Stimulated activated CD8-positive, alpha-beta memory T cell treated with anti-CD3 and anti-CD28 coated beads, Interleukin-7, amount 100 ng/mL, for 48 hours (primary cell): ENCODE data around the gene MAP2K5.

ENCODE experiments used
- DNase-seq, 2 donors: peaks; one replicate each; pipeline ENCODE4 v3.0.0-alpha.2; 2020; ENCODE audit warnings: low read depth in 1 of 2; ENCODE audit errors: extremely low read depth in 1 of 2

MAP2K5 gene

DNA sequence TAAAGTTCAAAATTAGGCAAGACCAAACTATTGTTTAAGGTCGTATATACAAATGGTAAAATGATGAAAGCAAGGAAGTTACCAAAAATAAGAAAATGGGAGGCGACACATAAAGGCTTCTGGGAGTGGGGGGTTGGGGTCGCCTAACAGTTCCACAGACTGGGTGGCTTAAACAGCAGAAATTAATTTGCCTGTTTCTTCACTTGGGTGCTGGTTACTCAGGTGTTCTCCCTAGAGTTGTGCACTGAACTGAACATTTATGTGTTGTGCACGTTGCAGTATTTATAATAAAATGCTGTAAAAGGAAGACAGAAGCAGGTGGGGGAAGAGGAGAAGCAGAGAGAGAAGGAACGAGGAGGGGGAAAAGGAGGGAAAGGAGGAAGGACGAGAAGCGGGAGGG, 307.8 kb downstream of the MAP2K5 start:
- DNase-seq: no peak

- DNase-seq: no peak
These were observed 308.6 kb downstream of the MAP2K5 start for GRCh38 chr15:67850994-67851571.

DNA sequence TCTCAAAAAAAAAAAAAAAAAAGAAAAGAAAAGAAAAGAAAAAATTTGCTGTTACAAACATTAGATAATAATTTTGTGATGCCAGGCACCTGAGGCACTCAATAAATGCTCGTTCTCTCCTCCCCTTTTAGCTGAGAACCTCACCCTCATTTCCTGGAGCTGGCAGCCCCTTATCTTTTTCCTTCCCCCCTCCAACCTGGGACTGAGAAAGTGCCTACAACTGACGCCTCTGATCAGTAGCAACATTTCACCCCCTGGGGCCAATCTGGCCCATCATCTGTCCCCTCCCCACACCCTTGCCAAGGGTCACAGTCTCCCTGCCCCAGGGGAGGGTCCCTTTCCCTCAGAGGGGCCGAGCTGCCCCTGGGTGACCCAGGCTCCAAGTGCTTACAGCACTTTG, 309.9 kb downstream of the MAP2K5 start:
- no peak for DNase-seq

DNA sequence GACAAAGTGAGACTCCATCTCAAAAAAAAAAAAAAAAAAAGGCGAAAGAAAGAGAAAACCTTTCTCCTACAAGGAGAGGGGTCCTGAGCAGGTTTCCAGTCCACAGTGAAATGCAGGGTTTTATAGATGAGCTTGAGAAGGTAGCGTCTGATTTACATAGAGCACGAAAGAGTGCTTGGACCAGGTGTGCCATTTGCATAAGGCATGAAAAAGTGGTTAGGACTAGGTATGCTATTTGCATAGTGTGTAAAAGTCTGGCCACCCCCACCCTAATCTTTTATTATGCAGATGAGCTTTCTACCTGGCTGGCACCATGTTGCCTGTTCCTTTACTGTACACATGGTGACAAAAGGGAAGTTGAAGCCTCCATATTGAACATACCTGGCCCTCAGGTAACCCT, 311.0 kb downstream of the MAP2K5 start:
- no peak for DNase-seq

- DNase-seq: no peak
These were observed 311.9 kb downstream of the MAP2K5 start for GRCh38 chr15:67854358-67854757.

DNA sequence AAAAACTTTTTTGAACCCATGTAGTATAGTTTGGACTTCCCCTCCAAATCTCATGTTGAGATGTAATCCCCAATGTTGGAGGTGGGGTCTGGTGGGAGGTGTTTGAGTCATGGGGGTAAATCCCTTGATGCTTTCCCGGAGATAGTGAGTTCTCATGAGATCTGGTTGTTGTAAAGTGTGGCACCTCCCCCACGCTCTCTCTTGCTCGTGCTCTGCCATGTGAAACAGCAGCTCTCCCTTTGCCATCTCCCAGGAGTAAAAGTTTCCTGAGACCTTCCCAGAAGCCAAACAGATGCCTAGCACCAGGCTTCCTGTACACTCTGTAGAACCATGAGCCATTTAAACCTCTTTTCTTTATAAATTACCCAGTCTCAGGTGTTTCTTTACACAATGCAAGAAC, 313.3 kb downstream of the MAP2K5 start:
- DNase-seq: no peak
